ENCODE data around the gene TOX2. TPM values are rescaled to one million over a fixed set of nuclear protein-coding genes. Genes with fewer than 3 reads are reported as not detected.

The TOX2 gene
- total RNA-seq, 2 experiments from 2014 or later = 1.5 to 1.7 TPM

DNA sequence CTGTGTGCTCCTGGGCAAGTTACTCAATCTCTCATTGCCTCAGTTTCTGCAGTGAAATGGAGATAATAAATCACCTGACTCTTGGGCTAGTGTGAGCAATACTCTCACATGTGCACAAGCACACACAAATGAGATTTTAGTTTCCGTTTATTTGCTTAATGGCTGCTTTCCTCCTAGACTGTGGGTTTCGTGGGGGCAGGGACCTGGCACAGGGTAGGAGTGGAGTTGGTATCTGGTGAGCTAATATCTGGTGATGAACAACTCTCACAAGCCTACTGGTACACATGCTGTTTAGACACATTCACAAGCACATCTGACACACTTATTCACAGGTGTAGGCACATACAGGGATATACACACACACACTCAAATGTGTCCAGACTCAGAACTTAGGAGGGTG is 73.8 kb downstream of the TOX2 start:
- intact Hi-C loops (cut with micrococcal nuclease) = no loop called here
- Mint-ChIP-seq H3K27ac (no peak overlapping the region), H3K9me3 (peaks cover 4% of the 10 kb centered on the region), H3K4me1 (ENCODE audit: low read depth) (peaks cover 27% of the 10 kb centered on the region), H3K36me3 (ENCODE audit: low read depth) (peaks cover 4% of the 10 kb centered on the region), H3K27me3 (no peaks in the 10 kb centered on the region), H3K4me3 (no peak overlapping the region)
- CTCF ChIA-PET = no interaction called here
- DNase-seq = peak; percentile 37
- ATAC-seq = peak; percentile 56
- POLR2A ChIA-PET = no interaction called here
- TF ChIP-seq, protein P1, sequence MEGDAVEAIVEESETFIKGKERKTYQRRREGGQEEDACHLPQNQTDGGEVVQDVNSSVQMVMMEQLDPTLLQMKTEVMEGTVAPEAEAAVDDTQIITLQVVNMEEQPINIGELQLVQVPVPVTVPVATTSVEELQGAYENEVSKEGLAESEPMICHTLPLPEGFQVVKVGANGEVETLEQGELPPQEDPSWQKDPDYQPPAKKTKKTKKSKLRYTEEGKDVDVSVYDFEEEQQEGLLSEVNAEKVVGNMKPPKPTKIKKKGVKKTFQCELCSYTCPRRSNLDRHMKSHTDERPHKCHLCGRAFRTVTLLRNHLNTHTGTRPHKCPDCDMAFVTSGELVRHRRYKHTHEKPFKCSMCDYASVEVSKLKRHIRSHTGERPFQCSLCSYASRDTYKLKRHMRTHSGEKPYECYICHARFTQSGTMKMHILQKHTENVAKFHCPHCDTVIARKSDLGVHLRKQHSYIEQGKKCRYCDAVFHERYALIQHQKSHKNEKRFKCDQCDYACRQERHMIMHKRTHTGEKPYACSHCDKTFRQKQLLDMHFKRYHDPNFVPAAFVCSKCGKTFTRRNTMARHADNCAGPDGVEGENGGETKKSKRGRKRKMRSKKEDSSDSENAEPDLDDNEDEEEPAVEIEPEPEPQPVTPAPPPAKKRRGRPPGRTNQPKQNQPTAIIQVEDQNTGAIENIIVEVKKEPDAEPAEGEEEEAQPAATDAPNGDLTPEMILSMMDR (IDR thresholded peaks at IDR 0.05) = no peak

DNA sequence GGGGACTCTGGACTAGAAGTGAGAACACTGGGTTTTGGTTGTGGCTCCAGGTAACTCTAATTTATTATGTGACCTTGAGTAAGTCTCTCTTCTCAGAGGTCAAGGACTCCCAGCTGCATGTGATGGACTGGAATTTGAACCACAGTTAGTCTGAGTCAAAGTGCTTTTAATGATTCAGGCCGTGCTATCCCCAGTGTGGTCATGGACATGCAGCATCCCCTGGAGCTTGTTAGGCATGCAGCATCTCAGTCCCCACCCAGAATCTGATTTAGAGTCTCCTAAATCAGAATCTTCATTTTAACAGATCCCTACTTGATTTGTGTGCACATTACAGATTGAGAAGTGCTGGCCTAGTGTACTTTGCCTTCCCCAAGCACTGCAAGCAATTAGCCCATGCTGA is 74.2 kb downstream of the TOX2 start:
- TF ChIP-seq, protein P1 (IDR thresholded peaks at IDR 0.05) = no peak
- Mint-ChIP-seq H3K36me3 (ENCODE audit: low read depth) (peaks cover 4% of the 10 kb centered on the region), H3K4me1 (ENCODE audit: low read depth) (peaks cover 24% of the 10 kb centered on the region), H3K27ac (no peak overlapping the region), H3K4me3 (no peak overlapping the region), H3K9me3 (peaks cover 4% of the 10 kb centered on the region), H3K27me3 (no peaks in the 10 kb centered on the region)
- CTCF ChIA-PET = no interaction called here
- no peak for DNase-seq
- ATAC-seq = no peak
- intact Hi-C loops (cut with micrococcal nuclease) = no loop called here
- POLR2A ChIA-PET = no interaction called here

DNA sequence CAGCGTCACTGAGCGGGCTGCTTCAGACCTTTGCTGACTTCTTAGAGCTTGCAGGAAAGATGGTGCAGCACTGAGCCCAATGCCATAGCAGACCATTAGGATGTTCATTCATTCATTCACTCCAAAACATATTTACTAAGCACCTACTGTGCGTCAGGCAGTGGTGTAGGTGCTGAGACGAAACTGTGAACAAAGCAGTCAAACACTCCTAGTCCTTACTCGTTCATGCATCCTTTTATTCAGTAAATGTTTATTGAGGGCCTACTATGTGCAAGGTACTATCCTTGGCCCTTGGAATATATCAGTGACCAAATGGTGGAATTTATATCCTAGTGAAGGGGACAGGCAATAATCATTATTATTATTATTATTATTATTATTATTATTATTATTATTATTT is 76.6 kb downstream of the TOX2 start:
- ChIA-PET CTCF (interaction anchor here (1.7 kb wide), 1 partner anchor 241 kb away, joined by 3 read pairs; no protein-coding TSS in a partner anchor), POLR2A (no interaction called here)
- Mint-ChIP-seq H3K4me3 (no peak overlapping the region), H3K36me3 (ENCODE audit: low read depth) (peaks cover 4% of the 10 kb centered on the region), H3K27ac (no peak overlapping the region), H3K9me3 (peaks cover 4% of the 10 kb centered on the region), H3K4me1 (ENCODE audit: low read depth) (peaks cover 7% of the 10 kb centered on the region), H3K27me3 (no peaks in the 10 kb centered on the region)
- DNase-seq (no peak), ATAC-seq (no peak)
- TF ChIP-seq, protein P1 (IDR thresholded peaks at IDR 0.05) = no peak
- intact Hi-C loops (cut with micrococcal nuclease) = no loop called here

DNA sequence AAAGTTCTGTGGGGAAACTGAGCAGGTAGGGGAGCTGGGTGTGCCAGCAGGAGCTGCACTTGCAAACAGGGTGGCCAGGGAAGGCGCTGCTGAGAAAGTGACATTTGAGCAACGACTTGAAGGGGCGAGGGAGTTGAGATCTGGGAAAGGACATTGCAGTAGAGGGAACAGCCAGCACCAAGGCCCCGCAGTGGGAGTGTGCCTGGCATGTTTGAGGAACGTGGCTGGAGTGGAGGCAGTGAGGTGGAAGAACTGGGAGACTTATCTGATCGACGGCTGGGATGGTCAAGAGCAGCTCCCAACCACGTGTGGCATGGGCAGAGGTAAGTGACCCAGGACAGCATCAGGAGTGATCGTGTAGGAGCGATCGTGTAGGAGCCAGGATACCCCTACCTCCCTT is 77.3 kb downstream of the TOX2 start:
- POLR2A ChIA-PET = no interaction called here

DNA sequence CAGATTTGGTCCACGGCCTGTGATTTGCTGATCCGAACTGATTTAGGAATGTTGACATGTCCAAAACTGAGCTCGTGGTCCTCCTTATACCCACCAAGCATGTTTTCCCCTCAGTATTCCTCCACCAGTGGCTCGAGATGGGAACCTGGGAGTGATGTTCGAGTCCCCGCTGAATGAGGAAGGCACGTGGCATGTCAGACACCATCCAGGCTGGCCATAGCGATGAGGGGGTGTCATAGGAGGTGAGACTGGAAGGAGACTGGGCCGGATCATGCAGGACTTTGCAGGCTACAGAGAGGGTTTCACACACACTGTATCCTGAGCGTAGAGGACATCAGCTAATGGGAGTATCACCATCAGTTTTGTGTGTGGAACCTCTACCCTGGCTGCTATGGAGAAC is 78.2 kb downstream of the TOX2 start:
- POLR2A ChIA-PET = no interaction called here
- peaks cover 8% of the 10 kb centered on the region for H3K4me1 Mint-ChIP-seq (ENCODE audit: low read depth)
- peaks cover 4% of the 10 kb centered on the region for H3K9me3 Mint-ChIP-seq
- no peak overlapping the region for H3K27ac Mint-ChIP-seq
- no peak for ATAC-seq
- no peak for DNase-seq
- H3K4me3 Mint-ChIP-seq = no peak overlapping the region
- CTCF ChIA-PET = interaction anchor here (2.4 kb wide), 1 partner anchor 9 kb away, joined by 11 read pairs; no protein-coding TSS in a partner anchor
- TF ChIP-seq, protein P1 (IDR thresholded peaks at IDR 0.05) = no peak
- no peaks in the 10 kb centered on the region for H3K27me3 Mint-ChIP-seq
- H3K36me3 Mint-ChIP-seq (ENCODE audit: low read depth) = peaks cover 4% of the 10 kb centered on the region
- intact Hi-C loops (cut with micrococcal nuclease) = no loop called here

More for the DNA sequence above, 77.3 kb downstream of the TOX2 start:
- Mint-ChIP-seq H3K36me3 (ENCODE audit: low read depth) (peaks cover 4% of the 10 kb centered on the region), H3K4me3 (no peak overlapping the region), H3K27me3 (no peaks in the 10 kb centered on the region), H3K4me1 (ENCODE audit: low read depth) (peaks cover 8% of the 10 kb centered on the region), H3K27ac (no peak overlapping the region), H3K9me3 (peaks cover 4% of the 10 kb centered on the region)
- intact Hi-C loops (cut with micrococcal nuclease) = no loop called here
- DNase-seq = no peak
- CTCF ChIA-PET = interaction anchor here (1.7 to 2.4 kb wide), 2 partner anchors 8 to 242 kb away, joined by 3 to 11 read pairs; no protein-coding TSS in a partner anchor
- TF ChIP-seq, protein P1 (IDR thresholded peaks at IDR 0.05) = no peak
- no peak for ATAC-seq

Data from activated CD8-positive, alpha-beta T cell treated with anti-CD3 and anti-CD28 coated beads for 36 hours (primary cell).